HepG2 (cell line): ENCODE results near the gene BICDL1. TPM values are rescaled to one million over a fixed set of nuclear protein-coding genes. Genes with fewer than 3 reads are reported as not detected.
A peak's percentile ranks its signal among the peaks of the same experiment; 100 is the strongest.

Source experiments
- ATF6 ChIP-seq: sonication (generic); formaldehyde crosslinking; conservative IDR thresholded peaks from 2 replicates; pipeline ENCODE4 v1.4.0; 2020; ENCODE audit warnings: missing genetic modification reagents
- CTCF ChIP-seq: sonication (generic); formaldehyde crosslinking; IDR thresholded peaks from 2 replicates; pipeline ENCODE4 v1.5.0; 2020; ENCODE audit warnings: mild to moderate bottlenecking, missing genetic modification reagents, moderate library complexity
- ETV5 ChIP-seq: IDR thresholded peaks from 2 replicates; pipeline ENCODE4 v1.6.1; 2018; ENCODE audit warnings: missing biosample characterization, missing genetic modification reagents, inconsistent platforms, borderline replicate concordance
- MLX ChIP-seq: IDR thresholded peaks from 2 replicates; pipeline ENCODE4 v1.6.1; 2016
- PCBP1 ChIP-seq: fragments of 200-400 bp; formaldehyde crosslinking; IDR thresholded peaks from 2 replicates; pipeline ENCODE4 v1.6.1; 2017; ENCODE audit warnings: mild to moderate bottlenecking, low read depth, low read length, borderline replicate concordance
- RXRA ChIP-seq: sonication (generic); formaldehyde crosslinking; IDR thresholded peaks from 2 replicates; pipeline ENCODE4 v1.5.1; 2020; ENCODE audit warnings: missing genetic modification reagents
- SMYD3 ChIP-seq: sonication (generic); formaldehyde crosslinking; IDR thresholded peaks from 2 replicates; pipeline ENCODE4 v1.8.1; 2023; ENCODE audit warnings: mild to moderate bottlenecking, missing genetic modification reagents
- TCF7L2 ChIP-seq: IDR thresholded peaks from 2 replicates; pipeline ENCODE4 v1.6.1; 2011; ENCODE audit warnings: mild to moderate bottlenecking, low read depth, low read length, moderate library complexity
- ZBTB7B ChIP-seq: sonication (generic); formaldehyde crosslinking; IDR thresholded peaks from 2 replicates; pipeline ENCODE4 v1.4.0; 2020; ENCODE audit warnings: missing genetic modification reagents
- ZNF224 ChIP-seq: sonication (generic); formaldehyde crosslinking; IDR thresholded peaks from 2 replicates; pipeline ENCODE4 v1.5.0; 2020; ENCODE audit warnings: mild to moderate bottlenecking, missing genetic modification reagents
- ZNF407 ChIP-seq: sonication (generic); formaldehyde crosslinking; IDR thresholded peaks from one replicate; pipeline ENCODE4 v1.5.1; 2020; ENCODE audit warnings: mild to moderate bottlenecking, missing genetic modification reagents; ENCODE audit errors: not compliant biosample characterization
- ZNF770 ChIP-seq: sonication (generic); formaldehyde crosslinking; IDR thresholded peaks from 2 replicates; pipeline ENCODE4 v1.5.0; 2020; ENCODE audit warnings: mild to moderate bottlenecking, missing genetic modification reagents
- ZSCAN31 ChIP-seq: sonication (generic); formaldehyde crosslinking; IDR thresholded peaks from 2 replicates; pipeline ENCODE4 v1.5.0; 2020; ENCODE audit warnings: low read depth, mild to moderate bottlenecking, missing genetic modification reagents
- polyA plus RNA-seq, 8 experiments: library from polyadenylated mRNA; depleted of rRNA in 3 of 8; stranded (reverse) in 7 of 8; unstranded in 1 of 8; fragments of >200 nt; fragmentation: Illumina TruSeq in 4 of 8; extraction: Trizol in 4 of 8; gene quantifications; 2 replicates each; pipeline versions ENCODE4 v1.2.1 to v1.2.3, GENCODE V29; 2011 to 2016; ENCODE audit warnings: low read depth in 4 of 8, missing spikeins in 1 of 8, mixed read lengths in 1 of 8; ENCODE audit not compliant: insufficient read depth in 1 of 8
- total RNA-seq, 5 experiments: library from RNA; depleted of rRNA; stranded (reverse); fragments of >200 nt; fragmentation: Illumina TruSeq; extraction: Trizol; gene quantifications; 2 replicates each; pipeline ENCODE4 v1.2.3, GENCODE V29; 2016; ENCODE audit warnings: low read depth in 1 of 5

Gene BICDL1
- total and polyA plus RNA-seq, 2 of the 13 experiments (the other 11 are each of a cell fraction or from before 2014, with no cell fraction given) = 3.6 to 9.7 TPM

- TF ChIP-seq CTCF (CRISPR knock-in tag) (no peak), MLX (CRISPR knock-in tag) (no peak), ZBTB7B (CRISPR knock-in tag) (no peak), ATF6 (no peak), ETV5 (CRISPR knock-in tag) (peak; percentile 45), ZNF770 (CRISPR knock-in tag) (peak; percentile 34; the same call in 1 of the 2 replicates), TCF7L2 (no peak), ZNF224 (no peak), PCBP1 (no peak), ZSCAN31 (CRISPR knock-in tag) (peak; percentile 68), RXRA (CRISPR knock-in tag) (no peak), SMYD3 (CRISPR knock-in tag) (0 out of 2 replicates have a peak, but pooled peaks have one; percentile 62), ZNF407 (CRISPR knock-in tag) (peak; percentile 91)
These were observed 128.0 kb downstream of the BICDL1 start (continued) for GRCh38 chr12:120116792-120117651.
